Measurements from ENCODE around the gene AKIRIN1.

DNA sequence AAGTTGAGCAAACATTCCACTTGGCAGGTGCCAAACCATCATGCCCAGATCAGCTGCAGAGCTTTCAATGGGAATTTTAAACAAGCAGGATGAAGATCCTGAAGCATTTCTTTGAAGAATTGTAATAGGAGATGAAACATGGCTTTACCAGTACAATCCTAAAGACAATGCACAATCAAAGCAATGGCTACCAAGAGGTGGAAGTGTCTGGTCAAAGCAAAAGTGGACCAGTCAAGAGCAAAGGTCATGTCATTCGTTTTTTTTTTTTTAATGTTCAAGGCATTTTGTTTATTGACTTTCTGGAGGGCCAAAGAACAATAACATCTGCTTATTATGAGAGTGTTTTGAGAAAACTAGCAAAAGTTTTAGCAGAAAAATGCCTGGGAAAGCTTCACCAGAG, 32.1 kb downstream of the AKIRIN1 start:
- TF ChIP-seq EZH2 (IDR thresholded peaks at IDR 0.05; ENCODE audit: borderline replicate concordance, low read length): no peak
- TF ChIP-seq, protein P1, sequence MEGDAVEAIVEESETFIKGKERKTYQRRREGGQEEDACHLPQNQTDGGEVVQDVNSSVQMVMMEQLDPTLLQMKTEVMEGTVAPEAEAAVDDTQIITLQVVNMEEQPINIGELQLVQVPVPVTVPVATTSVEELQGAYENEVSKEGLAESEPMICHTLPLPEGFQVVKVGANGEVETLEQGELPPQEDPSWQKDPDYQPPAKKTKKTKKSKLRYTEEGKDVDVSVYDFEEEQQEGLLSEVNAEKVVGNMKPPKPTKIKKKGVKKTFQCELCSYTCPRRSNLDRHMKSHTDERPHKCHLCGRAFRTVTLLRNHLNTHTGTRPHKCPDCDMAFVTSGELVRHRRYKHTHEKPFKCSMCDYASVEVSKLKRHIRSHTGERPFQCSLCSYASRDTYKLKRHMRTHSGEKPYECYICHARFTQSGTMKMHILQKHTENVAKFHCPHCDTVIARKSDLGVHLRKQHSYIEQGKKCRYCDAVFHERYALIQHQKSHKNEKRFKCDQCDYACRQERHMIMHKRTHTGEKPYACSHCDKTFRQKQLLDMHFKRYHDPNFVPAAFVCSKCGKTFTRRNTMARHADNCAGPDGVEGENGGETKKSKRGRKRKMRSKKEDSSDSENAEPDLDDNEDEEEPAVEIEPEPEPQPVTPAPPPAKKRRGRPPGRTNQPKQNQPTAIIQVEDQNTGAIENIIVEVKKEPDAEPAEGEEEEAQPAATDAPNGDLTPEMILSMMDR (conservative IDR thresholded peaks at IDR 0.05 in 1 of 2, IDR thresholded peaks at IDR 0.05 in 1 of 2; ENCODE audit: extremely low read depth in 1 of 2, insufficient read depth in 1 of 2, low read depth in 1 of 2, low read length in 2 of 2): no peak
